Hematopoietic multipotent progenitor cell treated with erythropoietin and hydrocortisone succinate and interleukin-3 and kit ligand, for 4 days (in vitro differentiated cells): ENCODE results near the gene AKAP5.
"Not testable (repeated sequence)": the region's sequence is repeated elsewhere in the genome, so short reads cannot be mapped to it uniquely, and the experiment has no call there.

Source experiments
- DNase-seq: peaks from one replicate; pipeline ENCODE4 v3.0.0-alpha.2; 2015

Gene AKAP5

GRCh38 chr14:64503434-64504309 is 38.4 kb downstream of the AKAP5 start, which contains the start of gene ZBTB25:
TSS of gene ZBTB25 (minus strand) at chr14:64503838. CDS start at chr14:64490533, 13,305 bp downstream.
- peak; percentile 97 for DNase-seq

DNA sequence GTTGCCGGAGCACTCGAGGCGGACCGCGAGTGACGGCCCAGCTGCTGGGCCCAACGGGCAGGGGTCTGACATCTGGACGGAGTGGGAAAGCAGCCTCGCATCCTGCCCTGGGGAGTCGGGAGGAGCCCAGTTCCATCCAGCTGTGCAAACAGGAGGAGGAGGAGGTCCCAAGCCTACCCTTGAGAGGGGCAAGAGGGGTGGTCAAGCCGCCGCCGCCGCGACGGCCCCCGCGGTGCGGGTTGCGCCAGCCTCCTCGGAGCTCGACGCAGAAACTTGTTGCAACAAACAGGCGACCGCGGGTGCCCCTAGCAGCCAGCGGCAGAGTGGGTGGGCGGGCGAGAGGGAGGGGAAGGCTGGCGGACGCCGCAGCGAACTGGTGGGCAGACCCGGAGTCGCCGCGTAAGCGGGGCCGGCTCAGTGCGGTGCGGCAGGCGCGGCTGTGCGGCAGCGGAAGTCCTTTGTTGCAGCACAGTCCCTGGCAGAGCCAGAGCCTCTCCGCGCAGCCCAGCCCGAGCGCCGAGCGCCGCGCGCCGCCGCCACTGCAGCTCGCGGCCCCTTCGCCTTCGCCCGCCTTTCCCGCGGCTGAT is 39.1 kb downstream of the AKAP5 start, which contains the start of gene ZBTB1:
Gene ZBTB1, plus strand, starts transcription at position 461 of the 587 bp plus-strand sequence. CDS start 16,735 bp downstream, outside the sequence.
- peak; percentile 94 for DNase-seq

GRCh38 chr14:64504897-64505794 is 39.8 kb downstream of the AKAP5 start:
- DNase-seq, result peak; percentile 97

- peak; percentile 18 for DNase-seq
Observed at GRCh38 chr14:64506721-64507120, 41.4 kb downstream of the AKAP5 start.

- DNase-seq, result no peak
Observed at GRCh38 chr14:64507376-64508156, 42.3 kb downstream of the AKAP5 start.

- peak; percentile 74 for DNase-seq
Observed at GRCh38 chr14:64508215-64508776, 43.0 kb downstream of the AKAP5 start.

GRCh38 chr14:64509036-64509435 is 43.7 kb downstream of the AKAP5 start:
- DNase-seq, result no peak

GRCh38 chr14:64510825-64511671 is 45.7 kb downstream of the AKAP5 start:
- peak; percentile 87 for DNase-seq

- no peak for DNase-seq
Observed at GRCh38 chr14:64513271-64513670, 48.0 kb downstream of the AKAP5 start.

DNA sequence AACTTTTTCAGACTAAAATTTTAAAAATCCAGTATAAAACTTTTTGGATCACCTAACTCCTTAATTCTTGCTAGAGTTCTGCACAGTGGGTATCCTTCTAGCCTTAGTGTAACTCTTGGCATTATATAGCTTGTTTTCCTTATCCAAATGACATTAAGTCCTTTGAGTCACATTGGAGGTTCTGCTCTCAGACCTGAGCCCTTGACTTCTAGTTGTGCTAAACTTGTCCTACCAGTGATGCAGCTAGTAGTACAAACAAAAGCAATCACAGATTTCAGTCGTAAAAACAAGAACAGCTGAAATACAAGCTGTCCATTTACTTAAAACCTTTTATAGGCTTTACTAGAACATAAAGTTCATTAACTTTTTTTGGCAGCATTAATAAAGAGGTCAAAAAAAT is 49.8 kb downstream of the AKAP5 start:
- no peak for DNase-seq

- no peak for DNase-seq
Observed at GRCh38 chr14:64516969-64517368, 51.7 kb downstream of the AKAP5 start.

DNA sequence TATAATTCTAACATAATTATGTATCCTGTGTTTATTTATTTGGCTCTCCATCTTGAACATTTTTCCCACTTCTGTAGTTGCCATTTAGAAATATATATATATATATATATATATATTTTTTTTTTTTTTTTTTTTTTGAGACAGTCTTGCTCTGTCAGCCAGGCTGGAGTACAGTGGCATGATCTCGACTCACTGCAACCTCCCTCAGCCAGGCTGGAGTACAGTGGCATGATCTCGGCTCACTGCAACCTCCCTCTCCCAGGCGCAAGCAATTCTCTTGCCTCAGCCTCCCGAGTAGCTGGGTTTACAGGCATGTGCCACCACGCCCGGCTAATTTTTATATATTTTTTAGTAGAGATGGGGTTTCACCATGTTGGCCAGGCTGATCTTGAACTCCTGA is 52.4 kb downstream of the AKAP5 start:
- not testable (repeated sequence) for DNase-seq

DNA sequence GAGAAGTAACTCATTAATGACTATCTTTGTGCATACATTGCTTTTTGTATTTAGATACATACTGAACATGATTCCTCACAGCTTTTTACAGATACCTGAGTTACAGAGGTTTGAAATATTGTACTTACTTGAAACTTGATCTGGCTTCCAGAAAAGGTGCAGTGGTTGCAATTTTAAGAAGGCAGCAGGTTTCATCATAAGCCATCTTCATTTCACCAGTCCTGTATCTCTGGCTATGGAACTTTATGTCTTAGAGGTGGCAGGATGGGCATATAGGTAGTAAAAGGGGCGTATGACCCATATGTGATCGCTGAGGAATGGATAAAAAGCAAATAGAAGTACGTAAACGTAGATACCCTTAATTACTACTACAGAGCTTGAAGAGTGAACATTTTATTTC is 52.9 kb downstream of the AKAP5 start:
- no peak for DNase-seq

DNA sequence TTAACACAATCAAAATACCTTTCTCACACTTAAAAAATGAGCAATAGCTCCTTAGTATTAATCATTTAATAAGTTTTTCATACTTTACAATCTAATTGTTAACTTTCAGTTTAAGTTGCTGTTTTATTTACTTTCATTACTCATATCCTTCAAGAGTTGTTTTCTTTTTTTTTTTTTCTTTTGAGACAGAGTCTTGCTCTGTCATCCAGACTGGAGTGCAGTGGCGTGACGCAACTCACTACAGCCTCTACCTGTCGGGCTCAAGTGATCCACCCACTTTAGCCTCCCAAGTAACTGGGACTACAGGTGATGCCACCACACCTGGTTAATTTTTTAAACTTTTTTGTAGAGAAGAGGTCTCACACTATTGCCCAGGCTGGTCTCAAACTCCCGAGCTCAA is 55.4 kb downstream of the AKAP5 start:
- no peak for DNase-seq

DNA sequence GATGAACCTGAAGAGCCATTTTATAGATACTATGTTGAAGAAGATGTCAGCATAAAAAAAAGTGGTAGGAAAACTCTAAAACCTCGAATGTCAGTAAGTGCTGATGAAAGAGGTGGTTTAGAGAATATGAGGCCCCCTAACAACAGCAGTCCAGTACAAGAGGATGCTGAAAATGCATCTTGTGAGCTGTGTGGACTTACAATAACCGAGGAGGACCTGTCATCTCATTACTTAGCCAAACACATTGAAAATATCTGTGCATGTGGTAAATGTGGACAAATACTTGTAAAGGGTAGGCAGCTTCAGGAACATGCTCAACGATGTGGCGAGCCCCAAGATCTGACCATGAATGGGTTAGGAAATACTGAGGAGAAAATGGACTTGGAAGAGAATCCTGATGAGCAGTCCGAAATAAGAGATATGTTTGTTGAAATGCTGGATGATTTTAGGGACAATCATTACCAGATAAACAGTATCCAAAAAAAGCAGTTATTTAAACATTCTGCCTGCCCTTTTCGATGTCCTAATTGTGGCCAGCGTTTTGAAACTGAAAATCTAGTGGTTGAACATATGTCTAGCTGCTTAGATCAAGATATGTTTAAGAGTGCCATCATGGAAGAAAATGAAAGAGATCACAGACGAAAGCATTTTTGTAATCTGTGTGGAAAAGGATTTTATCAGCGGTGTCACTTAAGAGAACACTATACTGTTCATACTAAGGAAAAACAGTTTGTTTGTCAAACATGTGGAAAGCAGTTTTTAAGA is 57.5 kb downstream of the AKAP5 start:
- peak; percentile 35 for DNase-seq
